GM12801 (cell line): ENCODE results near the gene RAI1.

ENCODE experiments used
- CTCF ChIP-seq: IDR thresholded peaks from one replicate; pipeline ENCODE4 v1.5.1; 2011; ENCODE audit warnings: control low read depth; ENCODE audit not compliant: insufficient read length; ENCODE audit errors: extremely low read depth

The RAI1 gene

GRCh38 chr17:17820463-17821158, 139.4 kb downstream of the RAI1 start:
- no peak for TF ChIP-seq CTCF

GRCh38 chr17:17822189-17822588, 140.9 kb downstream of the RAI1 start:
- no peak for TF ChIP-seq CTCF

GRCh38 chr17:17822616-17823015, 141.4 kb downstream of the RAI1 start:
- TF ChIP-seq CTCF, result no peak

- TF ChIP-seq CTCF, result no peak
Observed at GRCh38 chr17:17823433-17824118, 142.3 kb downstream of the RAI1 start.

GRCh38 chr17:17824119-17824782, 143.0 kb downstream of the RAI1 start:
- TF ChIP-seq CTCF, result no peak

GRCh38 chr17:17824783-17825614, 143.7 kb downstream of the RAI1 start:
- TF ChIP-seq CTCF, result no peak

GRCh38 chr17:17826342-17826713, 145.1 kb downstream of the RAI1 start:
- no peak for TF ChIP-seq CTCF
